ENCODE data around the gene STYK1.

GRCh38 chr12:10590966-10591365 is 82.9 kb downstream of the STYK1 start:
- TF ChIP-seq CTCF (IDR thresholded peaks at IDR 0.05) (no peak), POLR2A (IDR thresholded peaks at IDR 0.05) (no peak)
